Endothelial cell of umbilical vein (primary cell): ENCODE measurements around the gene AKAP8L. TPM values are rescaled to one million over a fixed set of nuclear protein-coding genes. Genes with fewer than 3 reads are reported as not detected.
"Not testable (repeated sequence)": the region's sequence is repeated elsewhere in the genome, so short reads cannot be mapped to it uniquely, and the experiment has no call there.

Experiments
- BruUV-seq: library from RNA; stranded (reverse); fragments of 400-500 nt; replicated peaks from 2 replicates; lab custom pipeline; 2021; lab: Mats Ljungman, UMichigan
- CTCF ChIA-PET: fragments of 300-600, 350-600 bp; sonication (Branson Sonifier 250); formaldehyde crosslinking; loops from one replicate; lab custom pipeline; 2021; ENCODE audit warnings: antibody characterized with exemption, inconsistent platforms; lab: Charles Lee
- POLR2A ChIA-PET: fragments of 300-600, 350-600 bp; sonication (Branson Sonifier 250); formaldehyde crosslinking; loops from one replicate; lab custom pipeline; 2021; ENCODE audit warnings: antibody characterized with exemption, inconsistent platforms; lab: Charles Lee
- DNase-seq: peaks from one replicate; pipeline ENCODE4 v3.0.0-alpha.2; 2011; ENCODE audit warnings: low read depth, low spot score
- FAIRE-seq: peaks from 2 replicates; lab custom pipeline; 2011; peaks lifted over from hg19 to GRCh38; lab: Jason Lieb, UNC
- H2AFZ ChIP-seq: 2 replicates; pipeline ENCODE4 v1.6.0; 2012; ENCODE audit warnings: low read depth, low read length, control low read depth, inconsistent platforms
- H3K27ac ChIP-seq: 2 replicates; pipeline ENCODE4 v1.5.1; 2011; ENCODE audit warnings: low read depth, mild to moderate bottlenecking, control low read depth, low read length, moderate library complexity; ENCODE audit not compliant: insufficient read depth
- H3K27me3 ChIP-seq, 2 experiments: 2 replicates each; pipeline versions ENCODE4 v1.6.0 to v1.6.1; 2011; ENCODE audit warnings: low read length in 2 of 2, mixed read lengths in 1 of 2; ENCODE audit not compliant: control insufficient read depth in 2 of 2, insufficient read depth in 2 of 2
- H3K36me3 ChIP-seq, 2 experiments: 2 replicates in 1 of 2; 3 replicates in 1 of 2; pipeline ENCODE4 v1.5.1; 2011; ENCODE audit warnings: low read length in 2 of 2, mild to moderate bottlenecking in 1 of 2, moderate library complexity in 1 of 2; ENCODE audit not compliant: control insufficient read depth in 2 of 2, insufficient read depth in 2 of 2; ENCODE audit errors: extremely low read depth in 1 of 2
- H3K4me1 ChIP-seq: 3 replicates; pipeline ENCODE4 v1.5.1; 2011; ENCODE audit warnings: mild to moderate bottlenecking, low read length; ENCODE audit not compliant: control insufficient read depth, insufficient read depth; ENCODE audit errors: extremely low read depth
- H3K4me2 ChIP-seq: 2 replicates; pipeline ENCODE4 v1.6.1; 2011; ENCODE audit warnings: low read length, control low read depth, mixed read lengths; ENCODE audit not compliant: insufficient read depth
- H3K4me3 ChIP-seq, 3 experiments: fragments of 200-600 bp in 1 of 3; sonication (generic), shearing (Covaris generic) in 1 of 3; replicated peaks in 1 of 3; 2 replicates each; pipeline ENCODE4 v1.5.1; 2011 to 2016; ENCODE audit warnings: control low read depth in 3 of 3, low read length in 3 of 3, mild to moderate bottlenecking in 2 of 3, inconsistent platforms in 1 of 3, low read depth in 1 of 3, moderate library complexity in 1 of 3; ENCODE audit not compliant: insufficient read depth in 1 of 3
- H3K79me2 ChIP-seq: 2 replicates; pipeline ENCODE4 v1.6.0; 2012; ENCODE audit warnings: low read length, inconsistent platforms; ENCODE audit not compliant: control insufficient read depth, insufficient read depth
- H3K9ac ChIP-seq: replicated peaks from 2 replicates; pipeline ENCODE3; 2011; ENCODE audit warnings: low read length, control low read depth; ENCODE audit not compliant: insufficient read depth; ENCODE audit errors: extremely low read depth
- H3K9me1 ChIP-seq: replicated peaks from 3 replicates; pipeline ENCODE4 v1.6.0; 2011; ENCODE audit warnings: mild to moderate bottlenecking, low read length; ENCODE audit not compliant: control insufficient read depth, insufficient read depth; ENCODE audit errors: extremely low read depth
- H3K9me3 ChIP-seq: replicated peaks from 2 replicates; pipeline ENCODE4 v1.5.1; 2012; ENCODE audit warnings: low read length, inconsistent platforms; ENCODE audit not compliant: control insufficient read depth, insufficient read depth
- H4K20me1 ChIP-seq: replicated peaks from 2 replicates; pipeline ENCODE3; 2011; ENCODE audit warnings: mild to moderate bottlenecking, low read length; ENCODE audit not compliant: control insufficient read depth, insufficient read depth; ENCODE audit errors: extremely low read depth
- CTCF ChIP-seq, 2 donors: IDR thresholded peaks; 1 replicate in 1 of 2; 2 replicates in 1 of 2; pipeline ENCODE4 v1.5.1; 2011; ENCODE audit warnings: low read length in 2 of 2, mild to moderate bottlenecking in 2 of 2, moderate library complexity in 2 of 2, control low read depth in 1 of 2, inconsistent platforms in 1 of 2, low read depth in 1 of 2; ENCODE audit not compliant: insufficient read depth in 1 of 2; ENCODE audit errors: extremely low read depth in 1 of 2
- EZH2 ChIP-seq: IDR thresholded peaks from 2 replicates; pipeline ENCODE4 v1.6.1; 2012; ENCODE audit warnings: borderline replicate concordance, low read depth, mild to moderate bottlenecking, moderate library complexity, low read length, inconsistent platforms; ENCODE audit not compliant: severe bottlenecking
- FOS ChIP-seq: IDR thresholded peaks from 2 replicates; pipeline ENCODE4 v1.6.1; 2011; ENCODE audit warnings: mild to moderate bottlenecking, low read length, moderate library complexity, borderline replicate concordance; ENCODE audit not compliant: insufficient read depth
- GATA2 ChIP-seq: IDR thresholded peaks from 2 replicates; pipeline ENCODE4 v1.7.0; 2011; ENCODE audit warnings: low read depth, mild to moderate bottlenecking, moderate library complexity, mixed read lengths, low read length; ENCODE audit not compliant: insufficient read length, insufficient read depth
- JUN ChIP-seq: IDR thresholded peaks from 2 replicates; pipeline ENCODE4 v1.6.1; 2011; ENCODE audit warnings: borderline replicate concordance, low read depth; ENCODE audit not compliant: insufficient read length, insufficient read depth
- MAX ChIP-seq: IDR thresholded peaks from 2 replicates; pipeline ENCODE4 v1.6.1; 2011; ENCODE audit not compliant: insufficient read depth, insufficient read length
- MYC ChIP-seq: IDR thresholded peaks from one replicate; pipeline ENCODE4 v1.6.1; 2011; ENCODE audit warnings: mild to moderate bottlenecking, low read depth, low read length
- POLR2A ChIP-seq: IDR thresholded peaks from 2 replicates; pipeline ENCODE4 v1.6.1; 2012; ENCODE audit warnings: low read depth, mild to moderate bottlenecking, control low read depth, low read length
- POLR2AphosphoS5 ChIP-seq: IDR thresholded peaks from 2 replicates; pipeline ENCODE4 v1.6.1; 2012; ENCODE audit warnings: low read depth, mild to moderate bottlenecking, control low read depth, low read length, moderate library complexity; ENCODE audit not compliant: insufficient read depth
- dilution Hi-C: fragments of 300-500 bp; cut with MboI; formaldehyde crosslinking; loops from one replicate; pipeline ENCODE4 v1.15.0; 2019; ENCODE audit warnings: low sequenced_read_pairs; ENCODE audit not compliant: extremely low pct_ligation_motif_present
- intact Hi-C: fragments of 100-400 bp; cut with micrococcal nuclease; formaldehyde crosslinking; loops from one replicate; pipeline ENCODE4 v1.10.0; 2022
- polyA plus RNA-seq, 4 experiments: library from polyadenylated mRNA; depleted of rRNA in 3 of 4; stranded (reverse) in 3 of 4; unstranded in 1 of 4; fragments of >200 nt; gene quantifications; 2 replicates each; pipeline versions ENCODE4 v1.2.1 to v1.2.3, GENCODE V29; 2011 to 2012; ENCODE audit warnings: missing spikeins in 1 of 4
- total RNA-seq: library from RNA; stranded (reverse); gene quantifications from 2 replicates; pipeline ENCODE4 v1.2.3, GENCODE V29; 2021

The AKAP8L gene
- total and polyA plus RNA-seq, 2 donors (not counting 3 experiments of a cell fraction or from before 2014, with no cell fraction given), result 63.9 to 99.6 TPM

- no peaks in the 10 kb centered on the region for H3K9me1 ChIP-seq
- ChIA-PET POLR2A (no interaction called here), CTCF (interaction anchor here (1.8 kb wide), 1 partner anchor 11 kb away, joined by 5 read pairs; no protein-coding TSS in a partner anchor)
- H3K4me1 ChIP-seq, result no peaks in the 10 kb centered on the region
- H3K4me2 ChIP-seq, result no peak overlapping the region
- peaks cover 11 to 51% of the 10 kb centered on the region in 2 experiments for H3K36me3 ChIP-seq
- no peaks in the 10 kb centered on the region for H3K27me3 ChIP-seq
- no peak overlapping the region for H3K9ac ChIP-seq
- dilution Hi-C loops (no loop called here), intact Hi-C loops (no loop called here)
- no peak for FAIRE-seq
- H2AFZ ChIP-seq, result no peak overlapping the region
- no TSS peak for BruUV-seq
- H3K4me3 ChIP-seq, result no peak overlapping the region
- H3K9me3 ChIP-seq, result no peaks in the 10 kb centered on the region
- no peak for TF ChIP-seq POLR2AphosphoS5
- no peak for TF ChIP-seq JUN
- TF ChIP-seq MYC, result no peak
- TF ChIP-seq CTCF (IDR thresholded peaks at IDR 0.05; ENCODE audit: extremely low read depth in 1 of 2, insufficient read depth in 1 of 2, low read depth in 1 of 2, low read length in 2 of 2), result no peak
- no peak for TF ChIP-seq FOS
- no peak for TF ChIP-seq MAX
- TF ChIP-seq POLR2A, result no peak
- no peak for TF ChIP-seq GATA2
- TF ChIP-seq EZH2, result no peak
- no peak overlapping the region for H3K27ac ChIP-seq
- peaks cover 5% of the 10 kb centered on the region for H3K79me2 ChIP-seq
- H4K20me1 ChIP-seq, result no peaks in the 10 kb centered on the region
- DNase-seq, result no peak
Measured at GRCh38 chr19:15396436-15396835, 22.4 kb downstream of the AKAP8L start.

- H3K4me1 ChIP-seq, FAIRE-seq, H3K79me2 ChIP-seq, H3K4me2 ChIP-seq, H3K9ac ChIP-seq, H4K20me1 ChIP-seq, H3K27ac ChIP-seq, H3K9me1 ChIP-seq, H3K27me3 ChIP-seq, CTCF ChIA-PET, dilution Hi-C loops, DNase-seq, H3K4me3 ChIP-seq, H3K9me3 ChIP-seq, POLR2A ChIA-PET, H2AFZ ChIP-seq, intact Hi-C loops, BruUV-seq: not testable (repeated sequence)
- H3K36me3 ChIP-seq, result peaks cover 11 to 42% of the 10 kb centered on the region in 2 experiments
Measured at GRCh38 chr19:15395251-15395650, 23.5 kb downstream of the AKAP8L start.
